Endothelial cell of umbilical vein (primary cell): ENCODE results near the gene GCNT1.
A peak's percentile ranks its signal among the peaks of the same experiment; 100 is the strongest.

ENCODE experiments used
- EZH2 ChIP-seq: IDR thresholded peaks from 2 replicates; pipeline ENCODE4 v1.6.1; 2012; ENCODE audit warnings: borderline replicate concordance, low read depth, mild to moderate bottlenecking, moderate library complexity, low read length, inconsistent platforms; ENCODE audit not compliant: severe bottlenecking
- FOS ChIP-seq: IDR thresholded peaks from 2 replicates; pipeline ENCODE4 v1.6.1; 2011; ENCODE audit warnings: mild to moderate bottlenecking, low read length, moderate library complexity, borderline replicate concordance; ENCODE audit not compliant: insufficient read depth
- GATA2 ChIP-seq: IDR thresholded peaks from 2 replicates; pipeline ENCODE4 v1.7.0; 2011; ENCODE audit warnings: low read depth, mild to moderate bottlenecking, moderate library complexity, mixed read lengths, low read length; ENCODE audit not compliant: insufficient read length, insufficient read depth
- JUN ChIP-seq: IDR thresholded peaks from 2 replicates; pipeline ENCODE4 v1.6.1; 2011; ENCODE audit warnings: borderline replicate concordance, low read depth; ENCODE audit not compliant: insufficient read length, insufficient read depth
- MYC ChIP-seq: IDR thresholded peaks from one replicate; pipeline ENCODE4 v1.6.1; 2011; ENCODE audit warnings: mild to moderate bottlenecking, low read depth, low read length
- POLR2A ChIP-seq: IDR thresholded peaks from 2 replicates; pipeline ENCODE4 v1.6.1; 2012; ENCODE audit warnings: low read depth, mild to moderate bottlenecking, control low read depth, low read length
- POLR2AphosphoS5 ChIP-seq: IDR thresholded peaks from 2 replicates; pipeline ENCODE4 v1.6.1; 2012; ENCODE audit warnings: low read depth, mild to moderate bottlenecking, control low read depth, low read length, moderate library complexity; ENCODE audit not compliant: insufficient read depth
- TF ChIP-seq, protein P1 (sequence below), 2 donors: IDR thresholded peaks; 1 replicate in 1 of 2; 2 replicates in 1 of 2; pipeline ENCODE4 v1.5.1; 2011; ENCODE audit warnings: low read length in 2 of 2, mild to moderate bottlenecking in 2 of 2, moderate library complexity in 2 of 2, control low read depth in 1 of 2, inconsistent platforms in 1 of 2, low read depth in 1 of 2; ENCODE audit not compliant: insufficient read depth in 1 of 2; ENCODE audit errors: extremely low read depth in 1 of 2
- TF ChIP-seq, protein P2 (sequence below): IDR thresholded peaks from 2 replicates; pipeline ENCODE4 v1.6.1; 2011; ENCODE audit not compliant: insufficient read depth, insufficient read length

DNA sequence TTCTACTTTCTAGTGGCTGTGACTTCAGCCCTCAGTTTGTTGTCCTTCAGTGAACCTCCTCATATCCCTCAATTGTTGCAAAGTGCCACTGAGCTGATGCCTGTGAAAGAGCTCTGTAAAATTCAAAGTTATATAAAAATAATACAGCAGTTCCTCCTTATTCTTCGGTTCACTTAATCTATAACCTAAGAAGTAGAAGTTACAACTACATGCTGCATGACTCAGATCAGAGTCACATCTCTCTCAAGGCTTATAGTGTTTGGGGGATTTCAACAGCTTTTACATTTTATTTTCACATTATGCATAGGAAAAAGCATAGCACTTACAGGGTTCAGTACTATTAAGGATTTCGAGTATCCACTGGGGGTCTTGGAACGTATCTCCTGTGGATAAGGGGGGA, 25.1 kb upstream of the GCNT1 start:
- no peak for TF ChIP-seq POLR2A
- TF ChIP-seq EZH2: no peak
- TF ChIP-seq, protein P1, sequence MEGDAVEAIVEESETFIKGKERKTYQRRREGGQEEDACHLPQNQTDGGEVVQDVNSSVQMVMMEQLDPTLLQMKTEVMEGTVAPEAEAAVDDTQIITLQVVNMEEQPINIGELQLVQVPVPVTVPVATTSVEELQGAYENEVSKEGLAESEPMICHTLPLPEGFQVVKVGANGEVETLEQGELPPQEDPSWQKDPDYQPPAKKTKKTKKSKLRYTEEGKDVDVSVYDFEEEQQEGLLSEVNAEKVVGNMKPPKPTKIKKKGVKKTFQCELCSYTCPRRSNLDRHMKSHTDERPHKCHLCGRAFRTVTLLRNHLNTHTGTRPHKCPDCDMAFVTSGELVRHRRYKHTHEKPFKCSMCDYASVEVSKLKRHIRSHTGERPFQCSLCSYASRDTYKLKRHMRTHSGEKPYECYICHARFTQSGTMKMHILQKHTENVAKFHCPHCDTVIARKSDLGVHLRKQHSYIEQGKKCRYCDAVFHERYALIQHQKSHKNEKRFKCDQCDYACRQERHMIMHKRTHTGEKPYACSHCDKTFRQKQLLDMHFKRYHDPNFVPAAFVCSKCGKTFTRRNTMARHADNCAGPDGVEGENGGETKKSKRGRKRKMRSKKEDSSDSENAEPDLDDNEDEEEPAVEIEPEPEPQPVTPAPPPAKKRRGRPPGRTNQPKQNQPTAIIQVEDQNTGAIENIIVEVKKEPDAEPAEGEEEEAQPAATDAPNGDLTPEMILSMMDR (IDR thresholded peaks at IDR 0.05; ENCODE audit: extremely low read depth in 1 of 2, insufficient read depth in 1 of 2, low read depth in 1 of 2, low read length in 2 of 2): no peak
- no peak for TF ChIP-seq POLR2AphosphoS5
- no peak for TF ChIP-seq GATA2
- TF ChIP-seq, protein P2, sequence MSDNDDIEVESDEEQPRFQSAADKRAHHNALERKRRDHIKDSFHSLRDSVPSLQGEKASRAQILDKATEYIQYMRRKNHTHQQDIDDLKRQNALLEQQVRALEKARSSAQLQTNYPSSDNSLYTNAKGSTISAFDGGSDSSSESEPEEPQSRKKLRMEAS: no peak
- TF ChIP-seq JUN: no peak
- peak; percentile 35 for TF ChIP-seq FOS
- no peak for TF ChIP-seq MYC
